MCF 10A (cell line): ENCODE results near the gene POGK. TPM values are rescaled to one million over a fixed set of nuclear protein-coding genes. Genes with fewer than 3 reads are reported as not detected.

ENCODE experiments used
- BruUV-seq: library from RNA; stranded (reverse); fragments of 400-500 nt; replicated peaks from 2 replicates; lab custom pipeline; 2021; lab: Mats Ljungman, UMichigan
- CTCF ChIA-PET: fragments of 300-600 bp; sonication (Branson Sonifier 250); formaldehyde crosslinking; extraction: SDS; loops from one replicate; lab custom pipeline; 2021; ENCODE audit warnings: antibody characterized with exemption, inconsistent platforms; lab: Yijun Ruan, JAX
- POLR2A ChIA-PET: fragments of 300-600, 350-650 bp; sonication (Branson Sonifier 250); formaldehyde crosslinking; extraction: SDS; loops from one replicate; lab custom pipeline; 2020; ENCODE audit warnings: antibody characterized with exemption, inconsistent platforms; lab: Yijun Ruan, JAX
- DNase-seq: peaks from one replicate; pipeline ENCODE4 v3.0.0-alpha.2; 2018; ENCODE audit not compliant: unreplicated experiment
- H3K27ac Mint-ChIP-seq: one replicate; pipeline ENCODE4 v1.8.0; 2022; ENCODE audit warnings: mild to moderate bottlenecking, low read depth, mixed read lengths; ENCODE audit not compliant: unreplicated experiment
- H3K27me3 Mint-ChIP-seq: one replicate; pipeline ENCODE4 v1.8.0; 2022; ENCODE audit warnings: mixed read lengths; ENCODE audit not compliant: insufficient read depth, unreplicated experiment
- H3K36me3 Mint-ChIP-seq: one replicate; pipeline ENCODE4 v1.8.0; 2022; ENCODE audit warnings: mild to moderate bottlenecking, moderate library complexity, mixed read lengths; ENCODE audit not compliant: insufficient read depth, unreplicated experiment
- H3K4me1 Mint-ChIP-seq: one replicate; pipeline ENCODE4 v1.8.0; 2022; ENCODE audit warnings: mixed read lengths; ENCODE audit not compliant: insufficient read depth, unreplicated experiment
- H3K4me3 Mint-ChIP-seq: one replicate; pipeline ENCODE4 v1.8.0; 2022; ENCODE audit warnings: mild to moderate bottlenecking, moderate library complexity, mixed read lengths; ENCODE audit not compliant: unreplicated experiment
- H3K9me3 Mint-ChIP-seq: one replicate; pipeline ENCODE4 v1.8.0; 2022; ENCODE audit warnings: mixed read lengths; ENCODE audit not compliant: unreplicated experiment
- CTCF ChIP-seq: fragments of 200-600 bp; IDR thresholded peaks from one replicate; pipeline ENCODE4 v1.8.0; 2022; ENCODE audit warnings: antibody characterized with exemption, mild to moderate bottlenecking; ENCODE audit not compliant: unreplicated experiment
- intact Hi-C: fragments of 100-400 bp; cut with micrococcal nuclease; formaldehyde crosslinking; loops from 2 replicates; pipeline ENCODE4 v1.14.1; 2022
- total RNA-seq: library from RNA; stranded (reverse); gene quantifications from 2 replicates; pipeline ENCODE4 v1.2.3, GENCODE V29; 2022

Gene POGK
- total RNA-seq, 1 experiment from 2014 or later, result 71.8 TPM

GRCh38 chr1:166899769-166900168, 60.5 kb downstream of the POGK start:
- DNase-seq, result no peak
- no peak for TF ChIP-seq CTCF
- no TSS peak for BruUV-seq
- Mint-ChIP-seq H3K4me1 (peaks cover 5% of the 10 kb centered on the region), H3K27me3 (no peaks in the 10 kb centered on the region), H3K9me3 (peaks cover 15% of the 10 kb centered on the region), H3K27ac (no peak overlapping the region), H3K4me3 (no peak overlapping the region), H3K36me3 (no peaks in the 10 kb centered on the region)
- ChIA-PET POLR2A (interaction anchor here (0.6 to 1.2 kb wide), 3 partner anchors 11 to 1799 kb away, joined by 3 to 4 read pairs (median 4); partner anchors contain the start of gene TADA1), CTCF (interaction anchor here (0.6 to 32.8 kb wide), 6 partner anchors 10 to 633 kb away, joined by 3 to 1662 read pairs (median 4); partner anchors contain the start of gene POU2F1)
- intact Hi-C loops, result no loop called here

DNA sequence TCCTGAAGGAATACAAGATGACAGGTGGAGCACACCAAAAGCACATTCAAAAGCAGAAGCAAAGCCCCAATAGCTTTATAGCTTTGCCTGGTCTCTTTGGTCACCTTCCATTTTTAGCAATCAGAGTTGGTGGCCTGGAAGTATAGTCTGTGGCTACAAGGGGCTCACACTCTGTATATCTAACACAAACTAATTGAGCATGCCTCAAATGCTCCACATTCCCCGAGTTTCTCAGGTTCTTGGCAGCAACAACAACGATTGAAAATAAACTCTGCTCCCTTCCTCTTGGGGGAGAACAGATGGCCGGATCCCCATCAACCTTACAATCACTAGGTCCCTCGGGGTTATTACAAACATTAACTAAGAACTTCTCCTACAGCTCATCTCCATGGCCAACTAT, 61.7 kb downstream of the POGK start:
- Mint-ChIP-seq H3K36me3 (no peaks in the 10 kb centered on the region), H3K27me3 (no peaks in the 10 kb centered on the region), H3K9me3 (peaks cover 15% of the 10 kb centered on the region), H3K27ac (no peak overlapping the region), H3K4me3 (no peak overlapping the region), H3K4me1 (peaks cover 5% of the 10 kb centered on the region)
- no peak for DNase-seq
- no TSS peak for BruUV-seq
- ChIA-PET POLR2A (interaction anchor here (1.2 kb wide), 1 partner anchor 25 kb away, joined by 3 read pairs; the partner anchor contains the start of gene TADA1), CTCF (interaction anchor here (0.6 to 32.8 kb wide), 7 partner anchors 9 to 423 kb away, joined by 3 to 1662 read pairs (median 7); no protein-coding TSS in a partner anchor)
- intact Hi-C loops, result no loop called here
- TF ChIP-seq CTCF, result no peak

- CTCF ChIA-PET, result interaction anchor here (0.7 to 32.8 kb wide), 6 partner anchors 8 to 630 kb away, joined by 3 to 1662 read pairs (median 6); no protein-coding TSS in a partner anchor
- intact Hi-C loops, result no loop called here
- peak; percentile 63 for DNase-seq
- Mint-ChIP-seq H3K4me3 (no peak overlapping the region), H3K4me1 (peaks cover 5% of the 10 kb centered on the region), H3K27me3 (no peaks in the 10 kb centered on the region), H3K9me3 (peaks cover 8% of the 10 kb centered on the region), H3K36me3 (no peaks in the 10 kb centered on the region), H3K27ac (peak overlapping the region; percentile 14)
- BruUV-seq, result no TSS peak
- no peak for TF ChIP-seq CTCF
- POLR2A ChIA-PET, result interaction anchor here (0.7 to 1.3 kb wide), 4 partner anchors 8 to 157 kb away, joined by 4 to 5 read pairs (median 4); no protein-coding TSS in a partner anchor
Measured at GRCh38 chr1:166902279-166902678, 63.0 kb downstream of the POGK start.

DNA sequence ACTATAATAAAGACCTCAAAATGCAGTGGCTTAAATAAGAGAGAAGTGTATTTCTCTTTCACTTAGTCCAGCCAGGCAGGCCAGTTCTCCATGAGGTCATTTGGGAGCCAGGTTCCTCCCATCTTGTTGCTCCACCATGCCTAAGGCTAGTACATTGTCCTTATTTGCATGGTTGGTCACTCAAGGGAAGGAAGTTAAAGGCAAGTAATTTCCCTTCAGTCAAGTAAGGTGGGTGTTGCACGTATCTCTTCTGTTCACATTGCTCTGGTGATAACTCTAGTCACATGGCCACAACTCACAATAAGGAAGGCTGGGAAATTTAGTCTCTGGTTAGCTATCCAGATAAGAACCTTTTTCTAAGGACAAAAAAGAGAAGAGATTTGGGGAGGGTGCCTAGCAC, 64.0 kb downstream of the POGK start:
- no peak for TF ChIP-seq CTCF
- ChIA-PET POLR2A (interaction anchor here (0.8 kb wide), 1 partner anchor 100 kb away, joined by 3 read pairs; no protein-coding TSS in a partner anchor), CTCF (interaction anchor here (1.0 to 32.8 kb wide), 2 partner anchors 155 to 317 kb away, joined by 3 to 1662 read pairs; no protein-coding TSS in a partner anchor)
- peaks cover under 1% of the 10 kb centered on the region for H3K9me3 Mint-ChIP-seq
- no TSS peak for BruUV-seq
- H3K27me3 Mint-ChIP-seq, result no peaks in the 10 kb centered on the region
- intact Hi-C loops, result no loop called here
- H3K4me1 Mint-ChIP-seq, result peaks cover 5% of the 10 kb centered on the region
- H3K27ac Mint-ChIP-seq, result no peak overlapping the region
- H3K4me3 Mint-ChIP-seq, result no peak overlapping the region
- H3K36me3 Mint-ChIP-seq, result no peaks in the 10 kb centered on the region
- no peak for DNase-seq
